AG04449 (cell line): ENCODE measurements around the gene KRT13.

Experiments
- CTCF ChIA-PET: fragments of 350-600 bp; formaldehyde crosslinking; extraction: SDS; loops from one replicate; lab custom pipeline; 2021; ENCODE audit warnings: antibody characterized with exemption; lab: Yijun Ruan, JAX
- POLR2A ChIA-PET: fragments of 400-600, 350-600 bp; formaldehyde crosslinking; extraction: SDS; loops from one replicate; lab custom pipeline; 2020; ENCODE audit warnings: antibody characterized with exemption, inconsistent platforms; lab: Yijun Ruan, JAX
- DNase-seq: peaks from one replicate; pipeline ENCODE4 v3.0.0-alpha.2; 2010; ENCODE audit warnings: low read depth, low spot score
- H3K4me3 ChIP-seq: 2 replicates; pipeline ENCODE4 v1.5.1; 2011; ENCODE audit warnings: low read depth, mild to moderate bottlenecking, control low read depth, low read length
- TF ChIP-seq, protein P1 (sequence below): IDR thresholded peaks from one replicate; pipeline ENCODE4 v1.5.1; 2011; ENCODE audit warnings: mild to moderate bottlenecking, moderate library complexity, low read length, control low read depth, inconsistent platforms; ENCODE audit not compliant: insufficient read depth; ENCODE audit errors: missing control alignments

The KRT13 gene

DNA sequence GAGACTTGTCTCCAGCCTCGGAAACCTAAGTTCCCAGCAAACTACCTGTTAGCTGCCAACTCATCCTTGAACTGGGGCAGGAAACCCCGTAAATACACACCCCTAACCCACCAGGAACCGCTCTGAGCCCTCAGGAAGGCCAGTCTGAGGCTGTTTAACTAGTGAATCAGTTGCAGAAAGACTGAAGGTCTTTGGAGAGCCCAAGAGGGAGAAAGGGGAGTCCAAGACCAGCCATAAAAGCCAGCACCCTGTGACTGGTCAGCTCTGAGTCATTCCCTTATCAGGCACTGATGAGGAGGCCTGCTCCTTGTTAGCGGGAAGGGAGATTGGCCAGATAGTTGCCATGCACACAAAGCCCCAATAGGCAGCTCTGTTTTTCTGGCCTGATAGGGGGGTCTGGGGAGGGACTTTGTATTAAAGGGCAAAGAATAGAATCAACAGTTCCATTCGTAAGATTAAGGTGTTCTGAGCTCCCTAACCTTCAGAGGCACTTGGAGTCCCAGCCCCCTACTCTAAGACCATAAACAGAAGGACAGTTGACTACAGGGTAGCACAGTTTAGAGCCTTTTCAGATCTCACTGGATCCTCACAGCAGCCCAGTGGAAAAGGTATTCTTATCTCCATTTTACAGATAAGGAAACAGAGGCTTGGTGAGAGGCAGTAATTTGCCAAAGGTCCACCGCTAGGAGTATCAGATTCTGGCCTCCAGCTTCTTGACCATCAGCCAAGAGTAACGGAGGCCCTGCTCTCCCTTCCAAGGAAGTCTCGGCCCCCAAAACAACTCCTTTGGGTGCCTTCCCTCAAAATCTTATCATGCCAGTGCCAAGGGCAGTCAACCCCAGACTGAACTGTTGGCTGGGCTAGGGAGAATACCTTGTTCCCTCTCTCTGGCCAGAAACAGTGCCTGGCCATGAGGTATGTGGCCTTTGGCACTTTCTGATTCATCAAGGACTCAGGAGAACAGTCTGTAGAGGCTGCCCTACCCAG is 24.9 kb upstream of the KRT13 start:
- DNase-seq: peak; percentile 40
- CTCF ChIA-PET: interaction anchor here (0.6 to 2.8 kb wide), 8 partner anchors 8 to 137 kb away, joined by 3 to 18 read pairs (median 6); no protein-coding TSS in a partner anchor
- POLR2A ChIA-PET: interaction anchor here (1.0 to 1.6 kb wide), 3 partner anchors 8 to 18 kb away, joined by 3 to 5 read pairs (median 5); no protein-coding TSS in a partner anchor
- H3K4me3 ChIP-seq: no peak overlapping the region
- TF ChIP-seq, protein P1, sequence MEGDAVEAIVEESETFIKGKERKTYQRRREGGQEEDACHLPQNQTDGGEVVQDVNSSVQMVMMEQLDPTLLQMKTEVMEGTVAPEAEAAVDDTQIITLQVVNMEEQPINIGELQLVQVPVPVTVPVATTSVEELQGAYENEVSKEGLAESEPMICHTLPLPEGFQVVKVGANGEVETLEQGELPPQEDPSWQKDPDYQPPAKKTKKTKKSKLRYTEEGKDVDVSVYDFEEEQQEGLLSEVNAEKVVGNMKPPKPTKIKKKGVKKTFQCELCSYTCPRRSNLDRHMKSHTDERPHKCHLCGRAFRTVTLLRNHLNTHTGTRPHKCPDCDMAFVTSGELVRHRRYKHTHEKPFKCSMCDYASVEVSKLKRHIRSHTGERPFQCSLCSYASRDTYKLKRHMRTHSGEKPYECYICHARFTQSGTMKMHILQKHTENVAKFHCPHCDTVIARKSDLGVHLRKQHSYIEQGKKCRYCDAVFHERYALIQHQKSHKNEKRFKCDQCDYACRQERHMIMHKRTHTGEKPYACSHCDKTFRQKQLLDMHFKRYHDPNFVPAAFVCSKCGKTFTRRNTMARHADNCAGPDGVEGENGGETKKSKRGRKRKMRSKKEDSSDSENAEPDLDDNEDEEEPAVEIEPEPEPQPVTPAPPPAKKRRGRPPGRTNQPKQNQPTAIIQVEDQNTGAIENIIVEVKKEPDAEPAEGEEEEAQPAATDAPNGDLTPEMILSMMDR: no peak

DNA sequence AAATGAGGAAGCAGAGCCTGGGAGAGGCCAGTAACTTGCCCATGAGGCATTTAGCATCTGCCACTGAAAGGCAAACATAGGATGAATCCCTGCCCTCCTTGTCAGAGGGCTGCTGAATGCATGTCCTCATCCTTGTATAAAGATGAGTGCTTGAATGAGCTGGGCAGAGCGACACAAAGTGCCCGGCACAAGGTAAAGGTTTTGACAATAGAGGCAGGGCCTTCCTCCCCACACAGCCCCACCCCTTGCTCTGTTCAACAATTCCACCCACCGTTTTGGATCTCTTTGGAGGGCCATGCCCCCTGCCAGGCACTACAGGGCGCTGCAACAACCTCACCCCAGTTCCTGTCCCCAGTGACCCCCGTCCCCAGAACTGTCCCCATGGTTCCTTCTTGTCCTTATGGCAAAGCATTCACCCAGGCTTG is 24.1 kb upstream of the KRT13 start:
- ChIA-PET CTCF (interaction anchor here (1.1 to 2.8 kb wide), 6 partner anchors 11 to 133 kb away, joined by 3 to 18 read pairs (median 8); no protein-coding TSS in a partner anchor), POLR2A (interaction anchor here (1.6 to 2.6 kb wide), 2 partner anchors 19 kb away, joined by 5 to 11 read pairs; no protein-coding TSS in a partner anchor)
- DNase-seq: no peak
- TF ChIP-seq, protein P1: no peak
- H3K4me3 ChIP-seq: no peak overlapping the region

DNA sequence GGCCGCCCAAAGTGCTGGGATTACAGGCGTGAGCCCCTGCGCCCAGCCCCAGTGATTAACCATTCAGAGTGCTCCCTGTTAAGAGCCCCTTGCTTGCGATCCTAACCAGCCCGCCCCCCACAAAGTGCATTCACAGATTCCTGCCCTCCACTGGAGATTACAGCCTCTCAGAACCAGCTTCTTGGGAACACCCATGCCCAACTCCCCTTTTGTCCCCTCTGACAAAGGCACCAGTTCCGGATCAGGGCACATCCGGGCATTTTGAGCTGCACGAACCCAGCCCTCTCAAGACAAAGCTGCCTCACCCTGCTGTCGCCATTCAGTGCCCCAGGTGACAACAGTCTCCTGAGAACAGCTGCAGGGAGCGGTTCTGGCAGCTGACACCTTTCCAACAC is 23.5 kb upstream of the KRT13 start:
- CTCF ChIA-PET: interaction anchor here (0.7 to 2.8 kb wide), 7 partner anchors 14 to 138 kb away, joined by 4 to 18 read pairs (median 9); no protein-coding TSS in a partner anchor
- no peak overlapping the region for H3K4me3 ChIP-seq
- POLR2A ChIA-PET: interaction anchor here (0.5 to 2.6 kb wide), 3 partner anchors 10 to 356 kb away, joined by 3 to 11 read pairs (median 6); no protein-coding TSS in a partner anchor
- no peak for DNase-seq
- TF ChIP-seq, protein P1: no peak

DNA sequence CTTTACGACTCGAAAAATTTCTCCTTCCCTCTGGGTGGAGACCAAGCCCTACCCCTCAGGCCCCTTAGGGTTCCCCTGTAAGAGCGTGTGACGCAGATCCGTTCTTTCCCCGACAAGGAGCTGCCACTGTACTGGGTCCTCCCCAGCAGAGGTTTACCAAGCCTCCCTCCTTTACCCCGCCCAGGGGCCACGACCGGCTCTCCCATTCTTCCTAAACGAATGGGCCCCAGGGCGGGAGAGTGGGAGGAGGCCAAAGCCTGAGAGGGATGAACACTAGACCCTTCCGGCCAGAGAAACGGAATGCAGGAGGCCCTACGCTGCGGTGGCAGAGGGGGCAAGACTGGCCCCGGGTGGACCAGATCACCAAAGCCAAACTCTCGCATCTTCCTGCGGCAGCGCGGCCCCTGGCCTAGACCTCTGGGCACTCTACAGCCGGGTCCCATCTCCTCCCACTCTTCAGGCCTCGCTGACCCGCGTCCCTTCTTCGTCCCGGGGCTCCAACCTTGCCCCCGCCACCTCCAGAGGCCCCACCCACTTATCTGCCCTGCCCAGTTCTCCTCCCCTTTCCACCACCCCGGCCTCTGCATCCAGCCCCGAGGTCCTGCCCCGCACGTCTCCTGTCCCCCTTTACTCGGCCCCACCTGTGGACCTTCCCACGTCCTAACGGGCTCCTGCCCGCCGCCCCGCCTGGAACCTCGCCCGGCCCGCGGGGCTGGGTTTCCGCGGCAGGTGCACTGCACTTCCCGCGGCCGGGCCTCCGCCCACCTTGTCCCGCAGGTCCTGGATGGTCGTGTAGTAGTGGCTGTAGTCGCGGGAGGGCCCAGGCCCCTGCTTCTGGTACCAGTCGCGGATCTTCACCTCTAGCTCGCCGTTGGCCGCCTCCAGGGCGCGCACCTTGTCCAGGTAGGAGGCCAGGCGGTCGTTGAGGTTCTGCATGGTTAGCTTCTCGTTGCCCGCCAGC is 21.9 kb upstream of the KRT13 start:
- CTCF ChIA-PET: interaction anchor here (1.1 to 2.5 kb wide), 5 partner anchors 16 to 205 kb away, joined by 3 to 10 read pairs (median 6); no protein-coding TSS in a partner anchor
- TF ChIP-seq, protein P1: no peak
- POLR2A ChIA-PET: interaction anchor here (0.7 to 2.6 kb wide), 3 partner anchors 11 to 21 kb away, joined by 3 to 11 read pairs (median 6); no protein-coding TSS in a partner anchor
- peak overlapping the region; percentile 69 for H3K4me3 ChIP-seq
- DNase-seq: no peak

DNA sequence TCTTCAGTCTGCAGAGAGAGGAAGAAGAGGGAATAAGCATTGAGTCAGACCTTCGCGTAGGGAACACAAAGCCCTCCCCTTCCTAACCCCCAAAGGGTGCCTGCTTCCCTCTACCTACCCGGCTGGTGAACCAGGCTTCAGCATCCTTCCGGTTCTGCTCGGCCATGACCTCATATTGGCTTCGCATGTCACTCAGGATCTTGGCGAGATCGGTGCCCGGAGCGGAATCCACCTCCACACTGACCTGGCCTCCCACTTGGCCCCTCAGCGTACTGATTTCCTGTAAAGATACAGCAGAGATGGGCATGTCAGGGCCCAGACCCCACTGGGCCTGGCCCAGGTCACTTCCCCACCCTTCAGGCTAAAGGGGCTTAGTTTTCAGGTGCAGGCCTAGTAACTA is 18.8 kb upstream of the KRT13 start:
- H3K4me3 ChIP-seq: no peak overlapping the region
- ChIA-PET CTCF (interaction anchor here (1.4 to 2.8 kb wide), 2 partner anchors 124 to 139 kb away, joined by 4 to 11 read pairs; no protein-coding TSS in a partner anchor), POLR2A (no interaction called here)
- no peak for DNase-seq
- TF ChIP-seq, protein P1: no peak
